Measurements from ENCODE around the gene ELAC1. TPM values are rescaled to one million over a fixed set of nuclear protein-coding genes. Genes with fewer than 3 reads are reported as not detected.

ELAC1 gene
- total RNA-seq, 2 donors from 2014 or later: 9.6 to 10.2 TPM

- H3K36me3 ChIP-seq (replicated peaks in 1 of 2; ENCODE audit: insufficient read depth in 1 of 2, low read depth in 2 of 2): no peaks in the 10 kb centered on the region
- TF ChIP-seq POLR2A (IDR thresholded peaks at IDR 0.05): no peak
- no peak for TF ChIP-seq CTCF (IDR thresholded peaks at IDR 0.05)
- no peak for DNase-seq
- H3K27me3 ChIP-seq: no peaks in the 10 kb centered on the region
- H3K4me1 ChIP-seq: peaks cover 6% of the 10 kb centered on the region
- H3K9me3 ChIP-seq: no peaks in the 10 kb centered on the region
- H3K4me3 ChIP-seq: no peak overlapping the region
- no peak for ATAC-seq
- no peak overlapping the region for H3K27ac ChIP-seq
- intact Hi-C loops (cut with DNase I): no loop called here
Measured at GRCh38 chr18:51010218-51010617, 42.4 kb downstream of the ELAC1 start.

- ATAC-seq (no peak), DNase-seq (no peak)
- Histone ChIP-seq H3K27ac (no peak overlapping the region), H3K9me3 (no peaks in the 10 kb centered on the region), H3K4me3 (no peak overlapping the region), H3K27me3 (no peaks in the 10 kb centered on the region), H3K4me1 (peaks cover 6% of the 10 kb centered on the region), H3K36me3 (replicated peaks in 1 of 2; ENCODE audit: insufficient read depth in 1 of 2, low read depth in 2 of 2) (no peaks in the 10 kb centered on the region)
- intact Hi-C loops (cut with DNase I): no loop called here
- TF ChIP-seq CTCF (IDR thresholded peaks at IDR 0.05): no peak
- TF ChIP-seq POLR2A (IDR thresholded peaks at IDR 0.05): no peak
- WGBS, 2 donors: 69 to 80% methylated on average over 3 of the region's 3 CpGs
Measured at GRCh38 chr18:51011709-51012108, 43.9 kb downstream of the ELAC1 start.

DNA sequence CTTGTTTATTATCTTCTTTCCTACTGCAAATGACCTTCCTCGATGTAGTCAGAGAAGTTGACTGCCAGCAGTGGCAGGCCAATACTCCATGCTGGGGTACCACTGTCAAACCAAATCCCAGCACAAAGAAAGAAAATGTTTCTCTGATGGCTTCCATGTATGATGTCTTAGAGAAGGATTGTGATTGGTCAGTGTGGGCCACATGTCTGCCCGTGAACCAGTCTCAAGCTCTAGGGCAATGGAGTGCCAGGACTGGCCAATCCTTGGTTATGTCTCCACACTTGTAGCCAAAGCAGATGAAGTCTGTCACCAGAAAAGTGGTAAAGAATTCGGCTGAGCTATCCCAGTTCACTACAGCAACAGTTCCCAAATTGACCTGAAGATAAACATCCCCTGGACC, 44.6 kb downstream of the ELAC1 start:
- ATAC-seq: no peak
- no peak overlapping the region for H3K27ac ChIP-seq
- no peak for DNase-seq
- no peak overlapping the region for H3K4me3 ChIP-seq
- no peaks in the 10 kb centered on the region for H3K9me3 ChIP-seq
- WGBS, 2 donors: 89 to 92% methylated on average over 3 of the region's 3 CpGs
- no peaks in the 10 kb centered on the region for H3K36me3 ChIP-seq (replicated peaks in 1 of 2; ENCODE audit: insufficient read depth in 1 of 2, low read depth in 2 of 2)
- H3K4me1 ChIP-seq: peaks cover 2% of the 10 kb centered on the region
- TF ChIP-seq POLR2A (IDR thresholded peaks at IDR 0.05) (no peak), CTCF (IDR thresholded peaks at IDR 0.05) (no peak)
- intact Hi-C loops (cut with DNase I): no loop called here
- no peaks in the 10 kb centered on the region for H3K27me3 ChIP-seq

- intact Hi-C loops (cut with DNase I): no loop called here
- TF ChIP-seq CTCF (IDR thresholded peaks at IDR 0.05) (no peak), POLR2A (IDR thresholded peaks at IDR 0.05) (no peak)
- 95 to 98% methylated on average over 3 of the region's 3 CpGs for WGBS, 2 donors
Measured at GRCh38 chr18:51013259-51013658, 45.4 kb downstream of the ELAC1 start.

GRCh38 chr18:51017140-51017879, 49.5 kb downstream of the ELAC1 start:
- intact Hi-C loops (cut with DNase I): no loop called here
- Histone ChIP-seq H3K4me1 (no peaks in the 10 kb centered on the region), H3K27ac (no peak overlapping the region), H3K36me3 (replicated peaks in 1 of 2; ENCODE audit: insufficient read depth in 1 of 2, low read depth in 2 of 2) (no peaks in the 10 kb centered on the region), H3K9me3 (no peaks in the 10 kb centered on the region), H3K4me3 (no peak overlapping the region), H3K27me3 (no peaks in the 10 kb centered on the region)
- TF ChIP-seq POLR2A (IDR thresholded peaks at IDR 0.05): no peak
- TF ChIP-seq CTCF (IDR thresholded peaks at IDR 0.05): no peak
- DNase-seq: no peak
- ATAC-seq: no peak
- 79 to 84% methylated on average over 7 to 8 of the region's 8 CpGs for WGBS, 2 donors

More at GRCh38 chr18:51013259-51013658, 45.4 kb downstream of the ELAC1 start:
- Histone ChIP-seq H3K4me3 (no peak overlapping the region), H3K4me1 (no peaks in the 10 kb centered on the region), H3K27ac (no peak overlapping the region), H3K27me3 (no peaks in the 10 kb centered on the region), H3K9me3 (no peaks in the 10 kb centered on the region), H3K36me3 (replicated peaks in 1 of 2; ENCODE audit: insufficient read depth in 1 of 2, low read depth in 2 of 2) (no peaks in the 10 kb centered on the region)
- ATAC-seq: no peak
- DNase-seq: no peak

All from body of pancreas (tissue), 4 donors.